DND-41 (cell line): ENCODE measurements around the gene CDKN2D.

ENCODE experiments used
- CTCF ChIP-seq: IDR thresholded peaks from 2 replicates; pipeline ENCODE4 v1.5.1; 2012; ENCODE audit warnings: borderline replicate concordance, low read length, moderate library complexity, mild to moderate bottlenecking; ENCODE audit not compliant: poor library complexity, severe bottlenecking; ENCODE audit errors: extremely low read depth
- EZH2 ChIP-seq: IDR thresholded peaks from 3 replicates; pipeline ENCODE4 v1.6.1; 2012; ENCODE audit warnings: borderline replicate concordance, low read depth, mild to moderate bottlenecking, moderate library complexity, low read length, inconsistent platforms; ENCODE audit not compliant: severe bottlenecking

- no peak for TF ChIP-seq CTCF
- no peak for TF ChIP-seq EZH2
Measured at GRCh38 chr19:10587839-10588150, 19.0 kb upstream of the CDKN2D start.
